ENCODE results near the gene CHN1. TPM values are rescaled to one million over a fixed set of nuclear protein-coding genes. Genes with fewer than 3 reads are reported as not detected.

CHN1 gene
- polyA plus RNA-seq, 1 of the 3 experiments (the other 2 are of a cell fraction) = 31.6 TPM

DNA sequence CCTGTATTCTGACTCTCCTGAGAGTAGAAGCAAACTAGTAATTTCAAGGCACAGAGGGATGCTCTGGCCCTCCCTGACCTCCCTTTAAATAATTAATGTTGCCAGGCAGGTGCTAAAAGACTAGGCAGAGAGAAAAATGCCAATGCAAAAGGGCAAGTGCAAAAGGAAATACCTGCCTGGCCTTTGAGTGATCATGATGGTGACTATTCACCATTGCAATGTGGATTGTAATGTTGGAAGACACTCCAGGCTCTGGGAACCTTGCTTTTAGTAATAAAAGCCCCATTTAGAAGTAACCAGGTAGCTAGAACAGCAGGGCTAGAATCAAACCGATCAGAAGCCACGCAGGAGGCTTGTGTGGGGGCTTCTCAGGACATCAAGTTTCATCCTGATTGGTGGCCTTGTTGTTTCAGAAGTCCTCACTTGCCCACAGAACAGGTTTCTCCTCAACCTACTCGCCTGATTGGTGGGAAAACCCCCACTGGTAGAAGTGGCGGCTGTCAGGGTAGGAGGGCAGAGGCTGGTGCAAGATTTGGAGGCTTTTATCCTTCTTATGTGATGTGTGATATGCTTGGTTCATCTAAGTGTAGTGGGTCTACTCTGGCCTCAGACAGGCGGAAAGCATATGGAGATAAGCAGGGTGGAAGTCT, 224.9 kb downstream of the CHN1 start:
- H3K4me3 ChIP-seq (ENCODE audit: low read depth in 2 of 2, low read length in 1 of 2) = no peak overlapping the region
- no peaks in the 10 kb centered on the region for H3F3A ChIP-seq (replicated peaks; ENCODE audit: insufficient read depth)
- ChIA-PET POLR2A (no interaction called here), CTCF (interaction anchor here (1.0 to 13.9 kb wide), 4 partner anchors 8 to 209 kb away, joined by 4 to 316 read pairs (median 14); no protein-coding TSS in a partner anchor)
- TF ChIP-seq, protein P1, sequence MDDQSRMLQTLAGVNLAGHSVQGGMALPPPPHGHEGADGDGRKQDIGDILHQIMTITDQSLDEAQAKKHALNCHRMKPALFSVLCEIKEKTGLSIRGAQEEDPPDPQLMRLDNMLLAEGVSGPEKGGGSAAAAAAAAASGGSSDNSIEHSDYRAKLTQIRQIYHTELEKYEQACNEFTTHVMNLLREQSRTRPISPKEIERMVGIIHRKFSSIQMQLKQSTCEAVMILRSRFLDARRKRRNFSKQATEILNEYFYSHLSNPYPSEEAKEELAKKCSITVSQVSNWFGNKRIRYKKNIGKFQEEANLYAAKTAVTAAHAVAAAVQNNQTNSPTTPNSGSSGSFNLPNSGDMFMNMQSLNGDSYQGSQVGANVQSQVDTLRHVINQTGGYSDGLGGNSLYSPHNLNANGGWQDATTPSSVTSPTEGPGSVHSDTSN (IDR thresholded peaks at IDR 0.05) = 0 out of 2 replicates have a peak, but pooled peaks have one; percentile 6
- TF ChIP-seq RFX5 (IDR thresholded peaks at IDR 0.05; ENCODE audit: low read length) = no peak
- H3K4me1 ChIP-seq (ENCODE audit: control insufficient read depth in 1 of 2, insufficient read depth in 2 of 2, low read depth in 1 of 2, low read length in 1 of 2) = peaks cover 27 to 41% of the 10 kb centered on the region in 2 experiments
- no peaks in the 10 kb centered on the region for H3K27me3 ChIP-seq (ENCODE audit: insufficient read depth)
- H4K20me1 ChIP-seq (ENCODE audit: insufficient read depth) = no peaks in the 10 kb centered on the region
- no peaks in the 10 kb centered on the region for H3K36me3 ChIP-seq (replicated peaks in 1 of 2; ENCODE audit: control insufficient read depth in 1 of 2, insufficient read depth in 2 of 2, low read length in 1 of 2)
- no peaks in the 10 kb centered on the region for H3K9me2 ChIP-seq
- peak overlapping the region; percentile 49; the same call in 1 of the 2 replicates for H3K4me2 ChIP-seq
- peak overlapping the region; percentile 50 to 75 for H3K27ac ChIP-seq (ENCODE audit: low read depth in 2 of 2, low read length in 1 of 2)
- WGBS (ENCODE audit: low lambda C conversion rate) = 94% methylated on average over 5 of the region's 5 CpGs
- H3K9ac ChIP-seq = no peak overlapping the region
- no peak overlapping the region for H2AFZ ChIP-seq (ENCODE audit: low read depth)
- DNase-seq = no peak
- H3K9me3 ChIP-seq = no peaks in the 10 kb centered on the region
- H3K79me2 ChIP-seq (ENCODE audit: insufficient read depth) = no peaks in the 10 kb centered on the region

DNA sequence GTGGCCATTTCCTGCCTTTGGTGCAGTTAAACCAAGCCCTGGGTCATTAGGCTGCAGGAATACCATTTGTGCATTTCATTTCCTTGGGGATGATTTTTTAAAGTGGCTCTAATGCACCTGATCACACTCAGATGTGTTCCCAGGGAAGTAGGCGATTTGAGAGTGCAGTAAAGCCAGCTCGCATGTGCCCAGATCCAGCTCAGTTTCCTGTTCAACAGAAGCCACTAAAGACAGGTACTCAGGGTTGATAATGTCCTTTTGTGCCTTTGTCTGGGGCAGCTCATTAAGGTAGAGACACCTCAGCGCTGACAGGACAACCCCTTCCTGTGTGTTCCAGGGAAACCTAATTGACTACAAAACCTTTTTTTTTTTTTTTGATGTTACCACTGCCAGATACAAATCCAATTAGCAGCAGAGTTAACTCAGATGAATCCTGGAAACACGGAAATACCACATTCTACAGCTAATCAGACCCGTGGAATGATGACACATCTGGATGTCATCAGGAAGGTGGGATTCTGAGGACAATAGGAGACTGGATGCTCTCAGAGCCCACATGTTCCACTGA, 225.7 kb downstream of the CHN1 start:
- no peaks in the 10 kb centered on the region for H3K9me3 ChIP-seq
- no peaks in the 10 kb centered on the region for H3K27me3 ChIP-seq (ENCODE audit: insufficient read depth)
- no peak overlapping the region for H2AFZ ChIP-seq (ENCODE audit: low read depth)
- H4K20me1 ChIP-seq (ENCODE audit: insufficient read depth) = no peaks in the 10 kb centered on the region
- H3K4me1 ChIP-seq (ENCODE audit: control insufficient read depth in 1 of 2, insufficient read depth in 2 of 2, low read depth in 1 of 2, low read length in 1 of 2) = peaks cover 26 to 35% of the 10 kb centered on the region in 2 experiments
- ChIA-PET CTCF (interaction anchor here (1.0 to 13.9 kb wide), 2 partner anchors 10 to 209 kb away, joined by 5 to 316 read pairs; no protein-coding TSS in a partner anchor), POLR2A (no interaction called here)
- H3K79me2 ChIP-seq (ENCODE audit: insufficient read depth) = no peaks in the 10 kb centered on the region
- no peak overlapping the region for H3K9ac ChIP-seq
- peak overlapping the region; percentile 50 to 75 for H3K27ac ChIP-seq (ENCODE audit: low read depth in 2 of 2, low read length in 1 of 2)
- no peaks in the 10 kb centered on the region for H3K36me3 ChIP-seq (replicated peaks in 1 of 2; ENCODE audit: control insufficient read depth in 1 of 2, insufficient read depth in 2 of 2, low read length in 1 of 2)
- H3K9me2 ChIP-seq = no peaks in the 10 kb centered on the region
- no peak overlapping the region for H3K4me3 ChIP-seq (ENCODE audit: low read depth in 2 of 2, low read length in 1 of 2)
- peak overlapping the region; percentile 49; the same call in 1 of the 2 replicates for H3K4me2 ChIP-seq
- TF ChIP-seq TCF12 (IDR thresholded peaks at IDR 0.05) = peak; percentile 58; the same call in 1 of the 2 replicates
- TF ChIP-seq EP300 (IDR thresholded peaks at IDR 0.05; ENCODE audit: borderline replicate concordance in 1 of 2, low read depth in 1 of 2, low read length in 1 of 2) = peak in 1 of 2 experiments; percentile 15; a peak in 1 of 4 replicates
- peak; percentile 36; the same call in 1 of the 2 replicates for TF ChIP-seq FOSL2 (IDR thresholded peaks at IDR 0.05; ENCODE audit: borderline replicate concordance, low read depth)
- TF ChIP-seq, protein P1 (IDR thresholded peaks at IDR 0.05) = 0 out of 2 replicates have a peak, but pooled peaks have one; percentile 11
- TF ChIP-seq TEAD4 (IDR thresholded peaks at IDR 0.05; ENCODE audit: borderline replicate concordance, insufficient read depth) = no peak
- no peak for TF ChIP-seq SIN3A (IDR thresholded peaks at IDR 0.05; ENCODE audit: borderline replicate concordance, low read depth, low read length)
- peak; percentile 44 for DNase-seq
- no peaks in the 10 kb centered on the region for H3F3A ChIP-seq (replicated peaks; ENCODE audit: insufficient read depth)
- WGBS (ENCODE audit: low lambda C conversion rate) = 65% methylated on average over 5 of the region's 5 CpGs
